Stimulated activated CD4-positive, alpha-beta T cell treated with anti-CD3 and anti-CD28 coated beads, Interleukin-2, amount 100 ng/mL, for 4 hours (primary cell): ENCODE measurements around the gene SGSH.

Experiments used
- DNase-seq: peaks from one replicate; pipeline ENCODE4 v3.0.0-alpha.2; 2020; ENCODE audit warnings: low read depth

The SGSH gene

GRCh38 chr17:80225230-80225629, 5.1 kb upstream of the SGSH start:
- DNase-seq = no peak

DNA sequence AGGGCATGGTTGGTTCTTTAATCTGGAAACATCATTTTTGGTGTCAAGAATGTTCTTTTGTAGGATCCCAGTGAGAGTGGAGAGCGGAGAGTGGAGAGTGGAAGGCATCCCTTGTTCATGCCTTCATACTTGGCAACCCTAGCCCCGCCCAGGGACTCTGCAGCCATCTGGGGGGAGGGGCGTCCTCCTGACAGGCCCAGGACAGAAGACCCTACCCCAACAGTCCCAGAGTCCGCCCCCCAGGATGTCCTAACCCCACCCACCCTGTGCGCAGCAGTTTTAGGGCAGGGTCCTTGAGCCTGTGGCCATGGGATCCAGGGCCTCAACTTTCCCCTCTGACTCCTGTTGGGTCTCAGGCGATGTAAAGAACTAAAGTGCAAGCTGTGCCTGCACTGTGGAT, 4.5 kb upstream of the SGSH start:
- DNase-seq = no peak

DNA sequence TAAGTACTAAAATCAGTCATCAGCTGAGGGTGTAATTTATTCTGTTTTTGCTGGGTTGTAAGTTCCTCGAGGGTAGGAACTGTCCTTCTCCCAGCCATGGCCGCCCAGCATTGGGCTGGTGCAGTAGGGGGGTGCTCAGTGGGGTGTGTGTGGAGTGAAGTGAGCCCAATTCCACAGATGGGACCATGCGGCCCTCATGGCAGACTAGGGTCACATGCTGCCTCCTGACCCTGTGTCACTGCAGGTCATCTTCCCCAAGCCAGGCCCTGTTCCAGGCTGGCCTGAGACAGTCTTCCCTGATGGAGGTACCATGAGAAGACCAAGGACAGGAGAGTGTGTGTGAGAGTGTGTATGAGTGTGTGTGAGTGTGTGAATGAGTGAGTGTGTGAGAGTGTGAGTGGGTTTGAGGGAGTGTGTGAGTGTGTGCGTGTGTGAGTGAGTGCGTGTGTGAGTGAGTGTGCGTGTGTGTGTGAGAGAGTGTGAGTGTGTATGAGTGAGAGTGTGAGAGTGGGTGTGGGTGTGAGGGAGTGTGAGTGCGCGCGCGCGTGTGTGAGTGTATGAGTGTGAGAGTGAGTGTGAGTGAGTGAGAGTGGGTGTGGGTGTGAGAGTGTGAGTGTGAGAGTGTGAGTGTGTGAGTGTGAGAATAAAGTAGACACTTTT, 3.8 kb upstream of the SGSH start:
- DNase-seq = no peak

GRCh38 chr17:80223142-80223815, 3.1 kb upstream of the SGSH start:
- no peak for DNase-seq

- no peak for DNase-seq
Measured at GRCh38 chr17:80222376-80223141, 2.4 kb upstream of the SGSH start.

DNA sequence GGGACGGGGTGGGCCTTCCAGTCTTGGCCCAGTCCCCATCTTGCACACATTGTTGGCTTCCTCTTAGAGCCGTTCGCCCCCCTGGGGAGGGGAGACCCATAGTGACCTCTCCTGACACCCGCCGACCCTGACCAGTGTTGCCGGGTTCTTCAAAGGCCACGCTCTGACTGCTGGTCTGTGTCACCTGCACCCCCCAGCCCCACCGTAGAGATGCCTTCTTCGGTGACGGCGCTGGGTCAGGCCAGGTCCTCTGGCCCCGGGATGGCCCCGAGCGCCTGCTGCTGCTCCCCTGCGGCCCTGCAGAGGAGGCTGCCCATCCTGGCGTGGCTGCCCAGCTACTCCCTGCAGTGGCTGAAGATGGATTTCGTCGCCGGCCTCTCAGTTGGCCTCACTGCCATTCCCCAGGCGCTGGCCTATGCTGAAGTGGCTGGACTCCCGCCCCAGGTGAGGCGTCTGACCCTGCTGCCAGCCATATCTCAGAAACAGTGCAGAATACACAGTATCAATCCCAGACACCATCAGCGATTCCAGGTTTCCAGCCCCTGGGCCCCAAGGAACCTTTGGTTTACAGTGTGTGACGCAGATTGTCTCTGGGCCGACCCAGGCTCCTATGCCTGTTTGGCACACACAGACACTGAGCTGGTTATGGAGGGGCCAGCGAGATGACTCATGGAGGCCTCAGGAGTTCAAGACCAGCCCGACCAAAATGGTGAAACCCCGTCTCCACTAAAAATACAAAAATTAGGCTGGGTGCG, 1.4 kb upstream of the SGSH start:
- DNase-seq = no peak

DNA sequence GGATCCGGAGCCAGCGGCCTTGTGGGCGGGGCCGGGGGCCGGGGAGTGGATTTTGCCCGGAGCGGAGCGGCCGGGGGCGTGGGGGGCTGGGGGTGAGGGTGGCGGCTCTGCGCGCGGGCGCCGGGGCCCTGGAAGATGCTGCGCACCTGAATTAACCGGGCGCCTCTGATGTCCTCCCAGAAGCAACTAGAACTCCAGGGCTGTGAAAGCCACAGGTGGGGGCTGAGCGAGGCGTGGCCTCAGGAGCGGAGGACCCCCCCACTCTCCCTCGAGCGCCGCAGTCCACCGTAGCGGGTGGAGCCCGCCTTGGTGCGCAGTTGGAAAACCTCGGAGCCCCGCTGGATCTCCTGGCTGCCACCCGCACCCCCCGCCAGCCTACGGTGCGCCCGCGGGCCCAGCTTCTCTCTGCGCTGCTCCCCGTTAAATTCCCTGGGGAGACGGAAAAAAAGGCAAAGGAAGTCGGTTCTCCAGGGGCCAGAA, 643 bp upstream of the SGSH start:
- no peak for DNase-seq

DNA sequence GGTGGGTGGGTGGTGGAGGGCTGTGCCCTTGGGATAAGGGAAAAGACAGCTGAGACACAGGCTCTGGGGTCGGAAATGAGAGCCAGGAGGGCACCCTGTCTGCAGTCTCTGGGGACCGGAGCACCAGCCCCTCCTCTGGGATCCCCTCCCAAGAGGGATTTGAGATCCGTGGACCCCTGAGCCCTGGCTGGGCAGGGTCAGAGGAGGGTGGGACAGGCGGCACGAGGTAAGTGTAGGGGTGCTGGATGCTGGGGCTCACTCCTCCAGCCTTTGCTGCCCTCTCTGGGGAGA, 425 bp downstream of the SGSH start:
- DNase-seq = no peak

GRCh38 chr17:80219013-80219762, 945 bp downstream of the SGSH start:
- DNase-seq = peak; percentile 87

DNA sequence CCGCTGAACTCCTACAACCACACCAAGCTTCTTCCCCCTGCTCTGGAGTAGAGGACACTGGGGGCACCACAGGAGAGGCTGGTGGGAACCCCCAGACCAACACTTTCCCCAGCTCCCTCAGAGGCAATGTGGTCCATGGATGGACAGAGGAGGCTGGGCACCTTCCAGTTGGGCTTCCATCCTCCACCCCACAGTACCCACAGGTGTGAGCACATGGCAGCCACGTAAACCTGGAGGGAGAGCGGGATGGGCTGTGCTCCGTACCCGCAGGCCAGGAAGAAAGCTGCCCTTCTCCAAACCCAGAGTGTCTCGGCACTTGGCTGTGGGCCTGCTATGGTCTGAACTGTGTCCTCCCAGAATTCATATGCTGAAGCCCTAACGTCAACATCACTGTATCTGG, 1.7 kb downstream of the SGSH start:
- no peak for DNase-seq

DNA sequence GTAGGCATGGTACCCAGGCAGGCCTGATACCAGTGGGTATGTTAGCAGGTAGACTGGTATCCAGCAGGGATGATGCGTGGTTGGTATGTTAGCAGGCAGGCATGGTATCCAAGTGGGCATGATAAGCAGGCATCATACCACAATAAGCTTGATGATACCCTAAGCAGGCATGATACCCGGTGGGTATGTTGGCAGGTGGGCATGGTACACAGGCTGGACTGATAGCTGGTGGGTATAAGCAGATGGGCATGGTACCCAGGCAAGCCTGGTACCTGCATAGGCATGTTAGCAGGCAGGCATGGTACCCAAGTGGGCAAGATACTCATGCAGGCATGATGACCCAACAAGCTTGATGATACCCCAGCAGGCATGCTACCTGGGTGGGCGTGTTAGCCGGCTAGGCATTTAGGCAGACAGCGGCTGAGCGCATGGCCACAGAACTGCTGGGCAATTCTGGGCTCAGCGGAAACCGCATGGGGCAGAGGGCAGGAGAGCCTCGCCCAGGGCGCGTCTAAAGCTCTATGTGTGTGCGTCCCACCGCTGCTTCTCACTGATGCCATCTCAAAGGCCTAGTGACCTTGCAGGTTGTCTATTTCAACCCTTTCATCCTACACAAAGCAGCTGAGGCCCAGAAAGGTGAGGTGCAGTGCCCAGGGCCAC, 2.3 kb downstream of the SGSH start:
- DNase-seq = no peak

GRCh38 chr17:80216473-80217456, 3.4 kb downstream of the SGSH start:
- no peak for DNase-seq

DNA sequence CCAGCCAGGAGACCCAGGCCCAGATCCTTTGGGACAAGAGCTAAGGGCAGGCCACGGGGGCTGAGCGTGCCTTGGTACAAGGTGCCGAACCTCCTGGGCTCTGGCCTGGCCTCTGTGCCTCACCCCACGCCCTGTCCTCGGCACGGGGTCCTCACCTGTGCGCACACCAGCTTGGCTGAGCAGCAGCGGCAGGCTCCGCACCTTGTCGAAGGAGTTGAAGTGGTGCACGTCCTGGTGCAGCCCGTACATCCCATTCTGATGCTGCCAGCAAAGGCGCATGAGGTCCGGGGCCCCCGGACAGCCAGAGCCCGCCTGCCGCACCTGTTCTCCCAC, 5.3 kb downstream of the SGSH start:
- no peak for DNase-seq

DNA sequence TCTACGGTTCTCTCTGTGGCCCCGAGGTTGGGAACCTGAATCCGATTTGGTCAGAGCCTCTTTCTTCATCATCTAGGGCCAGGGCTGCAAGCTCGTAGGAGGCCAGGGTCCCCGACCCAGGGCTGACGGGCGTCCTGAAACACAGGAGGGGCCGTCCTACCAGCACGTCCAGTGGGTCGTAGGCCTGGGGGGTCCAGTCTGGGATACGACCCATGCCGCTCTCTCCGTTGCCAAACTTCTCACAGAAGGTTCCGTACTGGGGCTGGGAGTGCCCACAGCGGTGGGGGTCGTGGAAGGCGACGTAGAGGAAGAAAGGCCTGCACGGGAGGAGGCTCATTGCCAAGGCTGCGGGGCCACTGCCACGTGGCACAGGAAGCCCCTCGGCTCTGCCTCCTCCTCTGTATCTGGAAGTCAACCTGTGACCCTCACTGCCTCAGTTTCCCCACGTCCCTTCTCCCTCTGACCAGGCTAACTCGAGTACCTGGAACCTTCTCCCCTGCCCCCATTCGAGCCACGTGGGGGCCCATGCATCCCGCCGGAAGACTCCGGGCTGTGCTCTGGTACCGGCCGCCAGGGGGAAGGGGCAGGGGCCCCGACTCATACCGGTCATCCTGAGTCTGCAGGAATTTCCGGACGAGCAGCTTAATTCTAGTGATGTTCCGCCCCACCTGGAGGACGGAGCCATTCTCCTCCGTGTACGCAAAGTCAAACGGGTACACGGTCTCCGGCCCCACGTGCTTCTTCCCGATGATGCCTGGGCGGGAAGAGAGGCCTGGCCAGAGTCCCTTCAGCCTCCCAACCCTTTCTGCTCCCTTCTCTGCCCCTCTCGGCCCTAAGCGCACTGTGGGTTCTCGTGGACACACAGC, 5.9 kb downstream of the SGSH start:
- DNase-seq = no peak

GRCh38 chr17:80213643-80213975, 6.5 kb downstream of the SGSH start:
- no peak for DNase-seq

DNA sequence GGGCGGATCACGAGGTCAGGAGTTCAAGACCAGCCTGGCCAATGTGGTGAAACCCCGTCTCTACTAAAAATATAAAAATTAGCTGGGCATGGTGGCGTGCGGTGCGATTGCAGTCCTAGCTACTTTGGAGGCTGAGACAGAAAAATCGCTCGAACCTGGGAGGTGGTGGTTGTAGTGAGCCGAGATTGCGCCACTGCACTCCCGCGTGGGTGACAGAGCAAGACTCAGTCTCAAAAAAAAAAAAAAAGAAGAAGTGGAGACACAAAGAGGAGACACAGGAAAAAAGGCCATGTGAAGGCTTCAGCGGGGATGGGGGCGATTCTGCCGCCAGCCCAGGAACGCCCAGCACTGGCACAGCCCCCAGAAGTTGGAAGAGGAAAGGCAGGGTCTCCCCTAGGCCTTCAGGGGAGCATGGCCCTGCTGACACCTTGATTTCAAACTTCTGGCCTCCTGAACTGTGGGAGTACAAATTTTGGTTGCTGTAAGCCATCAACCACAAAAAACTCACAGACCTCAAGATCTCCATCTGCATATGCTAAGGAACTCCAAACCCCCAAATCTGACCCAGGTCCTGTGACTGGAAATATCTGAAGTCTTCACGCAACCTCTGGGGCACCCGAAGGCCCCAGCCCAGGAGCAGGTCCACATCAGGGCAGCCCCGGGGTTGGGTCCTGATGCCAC, 7.0 kb downstream of the SGSH start:
- no peak for DNase-seq

GRCh38 chr17:80212511-80212910, 7.6 kb downstream of the SGSH start:
- DNase-seq = no peak

- no peak for DNase-seq
Measured at GRCh38 chr17:80212109-80212508, 8.0 kb downstream of the SGSH start.
